HepG2 (cell line): ENCODE measurements around the gene MYH10. TPM values are rescaled to one million over a fixed set of nuclear protein-coding genes. Genes with fewer than 3 reads are reported as not detected.

Experiments used
- ATAC-seq: fragments of 200-7000 bp; cut with Tn5 transposase; 3 replicates; pipeline ENCODE4 v1.9.1; 2020; ENCODE audit warnings: mild to moderate bottlenecking, moderate library complexity
- BruUV-seq: library from RNA; stranded (reverse); fragments of 400-500 nt; replicated peaks from 2 replicates; lab custom pipeline; 2021; lab: Mats Ljungman, UMichigan
- CTCF ChIA-PET: fragments of 300-600 bp; formaldehyde crosslinking; extraction: SDS; loops from one replicate; lab custom pipeline; 2021; ENCODE audit warnings: low total read pairs, inconsistent platforms, low intra/inter-chr PET ratio; lab: Yijun Ruan, JAX
- POLR2A ChIA-PET: fragments of 350-600 bp; sonication (Branson Sonifier 250); formaldehyde crosslinking; loops from one replicate; lab custom pipeline; 2020; ENCODE audit warnings: antibody characterized with exemption, inconsistent platforms; lab: Yijun Ruan, JAX
- DNase-seq: peaks from one replicate; pipeline ENCODE4 v3.0.0-alpha.2; 2015; ENCODE audit warnings: low spot score
- FAIRE-seq: peaks from 3 replicates; lab custom pipeline; 2011; peaks lifted over from hg19 to GRCh38; lab: Jason Lieb, UNC
- H2AFZ ChIP-seq: one replicate; pipeline ENCODE4 v1.6.1; 2011; ENCODE audit warnings: low read length, inconsistent platforms
- H3K27ac ChIP-seq: fragments of 300-600 bp; 3 replicates; pipeline ENCODE4 v1.8.0; 2011; ENCODE audit warnings: mixed run types, mild to moderate bottlenecking, mixed read lengths, low read length, inconsistent platforms; ENCODE audit not compliant: insufficient read depth; ENCODE audit errors: extremely low read length
- H3K27me3 ChIP-seq, 2 experiments: fragments of 200-600 bp in 1 of 2; 2 replicates in 1 of 2; 3 replicates in 1 of 2; pipeline versions ENCODE4 v1.6.0 to v1.8.0; 2011; ENCODE audit warnings: low read length in 2 of 2, mild to moderate bottlenecking in 2 of 2, moderate library complexity in 2 of 2, inconsistent platforms in 1 of 2; ENCODE audit not compliant: insufficient read depth in 2 of 2, control insufficient read depth in 1 of 2
- H3K36me3 ChIP-seq, 2 experiments: fragments of 200-600 bp in 1 of 2; replicated peaks in 1 of 2; 2 replicates in 1 of 2; 3 replicates in 1 of 2; pipeline versions ENCODE4 v1.5.1 to v1.8.0; 2011; ENCODE audit warnings: low read length in 2 of 2, inconsistent platforms in 1 of 2; ENCODE audit not compliant: insufficient read depth in 2 of 2, control insufficient read depth in 1 of 2
- H3K4me1 ChIP-seq: 2 replicates; pipeline ENCODE4 v1.5.1; 2012; ENCODE audit warnings: low read length, inconsistent platforms; ENCODE audit not compliant: insufficient read depth
- H3K4me2 ChIP-seq: 2 replicates; pipeline ENCODE4 v1.6.0; 2011; ENCODE audit warnings: low read depth, low read length, inconsistent platforms
- H3K4me3 ChIP-seq, 3 experiments: fragments of 200-600 bp in 1 of 3; sonication (generic), shearing (Covaris generic) in 1 of 3; replicated peaks in 1 of 3; 2 replicates each; pipeline ENCODE4 v1.5.1; 2011 to 2016; ENCODE audit warnings: low read length in 3 of 3, inconsistent platforms in 2 of 3, low read depth in 2 of 3, mild to moderate bottlenecking in 2 of 3, control low read depth in 1 of 3, mixed read lengths in 1 of 3; ENCODE audit not compliant: insufficient read depth in 1 of 3
- H3K79me2 ChIP-seq: one replicate; pipeline ENCODE4 v1.6.1; 2011; ENCODE audit warnings: low read length, inconsistent platforms; ENCODE audit not compliant: insufficient read depth
- H3K9ac ChIP-seq: 2 replicates; pipeline ENCODE4 v1.6.0; 2011; ENCODE audit warnings: mild to moderate bottlenecking, low read depth, low read length, inconsistent platforms; ENCODE audit not compliant: insufficient read depth
- H3K9me3 ChIP-seq: 2 replicates; pipeline ENCODE4 v1.5.1; 2012; ENCODE audit warnings: mild to moderate bottlenecking, low read length
- H4K20me1 ChIP-seq: 2 replicates; pipeline ENCODE4 v1.6.0; 2011; ENCODE audit warnings: inconsistent platforms, mild to moderate bottlenecking, low read length, moderate library complexity; ENCODE audit not compliant: insufficient read depth
- FOXA1 ChIP-seq, 2 experiments: fragments of 450-650 bp in 1 of 2; sonication (generic) in 1 of 2; formaldehyde crosslinking in 1 of 2; IDR thresholded peaks; 2 replicates each; pipeline versions ENCODE4 v1.4.0 to v1.6.1; 2016 to 2020; ENCODE audit warnings: missing genetic modification reagents in 1 of 2
- FOXO1 ChIP-seq: sonication (generic); formaldehyde crosslinking; IDR thresholded peaks from 2 replicates; pipeline ENCODE4 v1.4.0; 2020; ENCODE audit warnings: missing genetic modification reagents
- MTA1 ChIP-seq: sonication (generic); formaldehyde crosslinking; IDR thresholded peaks from 2 replicates; pipeline ENCODE4 v1.4.0; 2020; ENCODE audit warnings: missing genetic modification reagents, mild to moderate bottlenecking, borderline replicate concordance
- NFIC ChIP-seq: IDR thresholded peaks from 2 replicates; pipeline ENCODE4 v1.6.1; 2012; ENCODE audit warnings: mild to moderate bottlenecking, low read length, inconsistent platforms
- STAT5B ChIP-seq: sonication (generic); formaldehyde crosslinking; IDR thresholded peaks from 2 replicates; pipeline ENCODE4 v1.4.0; 2020; ENCODE audit warnings: missing genetic modification reagents
- ZNF253 ChIP-seq: sonication (generic); formaldehyde crosslinking; IDR thresholded peaks from 2 replicates; pipeline ENCODE4 v1.8.0; 2022; ENCODE audit warnings: mild to moderate bottlenecking, missing genetic modification reagents, borderline replicate concordance
- ZSCAN30 ChIP-seq: sonication (generic); formaldehyde crosslinking; IDR thresholded peaks from 2 replicates; pipeline ENCODE4 v1.5.0; 2020; ENCODE audit warnings: mild to moderate bottlenecking, missing genetic modification reagents
- WGBS: methylation state at CpG from one replicate; pipeline ENCODE4 v1.1.6; 2017; ENCODE audit warnings: low lambda C conversion rate; 5-methylcytosine and 5-hydroxymethylcytosine counted together
- in situ Hi-C: cut with HindIII; loops from 2 replicates; pipeline ENCODE4 v1.10.0; 2017; ENCODE audit warnings: low pct_unique_long_range_greater_than_20kb; ENCODE audit not compliant: extremely low pct_ligation_motif_present
- intact Hi-C: fragments of 100-400 bp; cut with micrococcal nuclease; formaldehyde crosslinking; loops from one replicate; pipeline ENCODE4 v1.10.0; 2022; ENCODE audit not compliant: unreplicated experiment
- polyA plus RNA-seq, 8 experiments: library from polyadenylated mRNA; depleted of rRNA in 3 of 8; stranded (reverse) in 7 of 8; unstranded in 1 of 8; fragments of >200 nt; fragmentation: Illumina TruSeq in 4 of 8; extraction: Trizol in 4 of 8; gene quantifications; 2 replicates each; pipeline versions ENCODE4 v1.2.1 to v1.2.3, GENCODE V29; 2011 to 2016; ENCODE audit warnings: low read depth in 4 of 8, missing spikeins in 1 of 8, mixed read lengths in 1 of 8; ENCODE audit not compliant: insufficient read depth in 1 of 8
- total RNA-seq, 5 experiments: library from RNA; depleted of rRNA; stranded (reverse); fragments of >200 nt; fragmentation: Illumina TruSeq; extraction: Trizol; gene quantifications; 2 replicates each; pipeline ENCODE4 v1.2.3, GENCODE V29; 2016; ENCODE audit warnings: low read depth in 1 of 5

Gene MYH10
- total and polyA plus RNA-seq, 2 of the 13 experiments (the other 11 are each of a cell fraction or from before 2014, with no cell fraction given) = 43.4 to 68.6 TPM

DNA sequence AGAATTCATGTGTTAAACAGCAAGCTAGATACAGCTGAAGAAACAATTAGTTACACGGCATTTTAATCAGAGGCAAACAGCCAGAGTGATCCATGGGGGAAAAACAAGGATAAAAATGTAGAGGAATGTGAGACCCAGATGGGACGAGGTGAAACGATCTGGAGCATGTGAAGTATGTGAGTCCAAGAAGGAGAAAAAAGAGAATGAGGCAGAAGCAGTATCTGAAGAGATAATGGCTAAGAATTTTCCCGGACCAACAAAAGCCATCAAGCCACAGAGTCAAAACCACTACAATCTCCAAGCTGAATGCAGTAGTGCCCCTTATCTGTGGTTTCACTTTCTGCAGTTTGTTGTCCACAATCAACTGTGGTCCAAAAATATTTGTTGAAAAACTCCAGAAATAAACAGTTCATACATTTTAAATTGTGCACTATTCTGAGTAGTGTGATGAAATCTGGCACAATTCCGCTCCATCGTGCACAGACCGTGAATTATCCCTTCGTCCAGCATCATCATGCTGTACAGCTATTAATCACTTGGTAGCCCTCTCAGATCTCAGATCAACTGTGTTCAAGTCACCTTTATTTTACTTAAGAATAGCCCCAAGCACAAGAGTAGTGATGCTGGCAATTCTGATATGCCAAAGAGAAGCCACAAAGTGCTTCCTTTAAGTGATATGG is 18.8 kb downstream of the MYH10 start:
- Histone ChIP-seq H3K4me1 (peaks cover 30% of the 10 kb centered on the region), H3K4me3 (no peak overlapping the region), H4K20me1 (peaks cover 3% of the 10 kb centered on the region; the same call in 1 of the 2 replicates), H3K36me3 (peaks cover 0 to 3% of the 10 kb centered on the region in 2 experiments; a peak in 3 of 5 replicates), H3K27me3 (no peaks in the 10 kb centered on the region), H3K9ac (no peak overlapping the region)
- 97% methylated on average over 8 of the region's 8 CpGs for WGBS
- no peak for DNase-seq
- ChIA-PET CTCF (no interaction called here), POLR2A (no interaction called here)
- TF ChIP-seq ZNF253 (CRISPR knock-in tag) (no peak), STAT5B (CRISPR knock-in tag) (no peak), FOXA1 (IDR thresholded peaks at IDR 0.05) (no peak), FOXA1 (CRISPR knock-in tag; IDR thresholded peaks at IDR 0.05) (no peak), NFIC (no peak), ZSCAN30 (CRISPR knock-in tag) (no peak)
- TF ChIP-seq, all 625 proteins: peak for 0
- intact Hi-C loops = no loop called here
- no peak overlapping the region for H3K27ac ChIP-seq
- H3K4me2 ChIP-seq = no peak overlapping the region
- in situ Hi-C loops = no loop called here
- BruUV-seq = no TSS peak
- FAIRE-seq (no peak), ATAC-seq (no peak)
- no peak overlapping the region for H2AFZ ChIP-seq
- H3K9me3 ChIP-seq = no peaks in the 10 kb centered on the region
- H3K79me2 ChIP-seq = peaks cover 92% of the 10 kb centered on the region

GRCh38 chr17:8611137-8611536 is 19.4 kb downstream of the MYH10 start:
- Histone ChIP-seq H3K9me3 (no peaks in the 10 kb centered on the region), H3K4me1 (peaks cover 30% of the 10 kb centered on the region), H3K4me3 (no peak overlapping the region), H4K20me1 (peaks cover 3% of the 10 kb centered on the region; the same call in 1 of the 2 replicates), H3K27me3 (no peaks in the 10 kb centered on the region), H3K4me2 (no peak overlapping the region), H3K36me3 (peaks cover 0 to 3% of the 10 kb centered on the region in 2 experiments; a peak in 3 of 5 replicates), H3K9ac (no peak overlapping the region), H2AFZ (no peak overlapping the region), H3K79me2 (peaks cover 93% of the 10 kb centered on the region), H3K27ac (no peak overlapping the region)
- intact Hi-C loops (no loop called here), in situ Hi-C loops (no loop called here)
- POLR2A ChIA-PET = no interaction called here
- DNase-seq = no peak
- CTCF ChIA-PET = no interaction called here
- no peak for ATAC-seq
- BruUV-seq = no TSS peak
- FAIRE-seq = no peak
- WGBS = 100% methylated on average over 2 of the region's 2 CpGs
- TF ChIP-seq MTA1 (CRISPR knock-in tag) (no peak), FOXO1 (CRISPR knock-in tag) (no peak)
